WERI-Rb-1 (cell line): ENCODE data around the gene ERGIC1.

Source experiments
- DNase-seq: peaks from one replicate; pipeline ENCODE4 v3.0.0-alpha.2; 2020
- H3K27ac ChIP-seq: fragments of 250-450 bp; sonication (Bioruptor Pico); 2 replicates; pipeline ENCODE4 v1.5.1; 2020; ENCODE audit warnings: mild to moderate bottlenecking, moderate library complexity
- H3K27me3 ChIP-seq: fragments of 250-450 bp; sonication (Bioruptor Pico); 2 replicates; pipeline ENCODE4 v1.5.1; 2021; ENCODE audit warnings: mild to moderate bottlenecking, low read depth, moderate library complexity; ENCODE audit not compliant: insufficient read depth, severe bottlenecking
- H3K36me3 ChIP-seq: fragments of 250-450 bp; sonication (Bioruptor Pico); 2 replicates; pipeline ENCODE4 v1.5.1; 2020; ENCODE audit warnings: mild to moderate bottlenecking, moderate library complexity
- H3K4me3 ChIP-seq: 2 replicates; pipeline ENCODE4 v1.5.1; 2011; ENCODE audit warnings: low read depth, mild to moderate bottlenecking, control low read depth, low read length
- H3K9me3 ChIP-seq: fragments of 250-450 bp; sonication (Bioruptor Pico); 2 replicates; pipeline ENCODE4 v1.5.1; 2021; ENCODE audit warnings: mild to moderate bottlenecking, moderate library complexity; ENCODE audit not compliant: severe bottlenecking
- CTCF ChIP-seq: IDR thresholded peaks from 2 replicates; pipeline ENCODE4 v1.5.1; 2011; ENCODE audit warnings: low read depth, mild to moderate bottlenecking, control low read depth, inconsistent platforms, low read length

The ERGIC1 gene

DNA sequence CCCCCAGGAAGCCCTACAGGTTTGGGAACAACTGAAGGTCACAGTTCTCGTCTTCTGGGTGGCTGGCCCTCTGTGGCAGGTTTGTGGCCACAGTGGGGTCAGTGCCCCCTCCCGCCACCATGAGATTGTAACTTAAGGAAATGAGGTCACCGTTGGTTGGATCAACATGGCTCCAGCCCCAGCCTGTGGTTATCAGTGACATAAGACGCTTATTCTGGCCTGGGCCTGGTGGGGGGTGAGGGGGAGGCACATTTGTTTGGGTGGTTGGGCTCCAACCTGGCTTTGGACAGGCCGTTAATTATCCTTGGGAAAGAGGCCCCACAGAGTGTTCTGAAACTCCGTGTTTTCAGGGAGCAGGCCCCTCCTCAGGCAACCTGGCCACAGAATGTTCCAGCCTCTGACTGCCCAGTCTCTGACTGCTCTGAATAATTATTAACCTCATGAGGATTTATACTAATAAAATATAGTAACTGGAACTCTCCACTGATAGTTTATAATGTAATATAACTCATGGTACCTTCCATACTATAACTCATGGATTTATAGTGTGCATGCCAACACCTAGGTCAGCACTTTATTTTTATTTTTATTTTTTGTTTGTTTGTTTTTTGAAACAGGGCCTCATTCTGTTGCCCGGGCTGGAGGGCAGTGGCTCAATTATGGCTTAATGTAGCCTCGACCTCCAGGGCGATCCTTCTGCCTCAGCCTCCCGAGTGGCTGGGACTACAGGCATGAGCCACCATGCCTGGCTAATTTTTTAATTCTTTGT lies 67.1 kb downstream of the ERGIC1 start:
- no peak for TF ChIP-seq CTCF
- H3K27ac ChIP-seq = peak overlapping the region; percentile 31; the same call in 1 of the 2 replicates
- peak; percentile 72 for DNase-seq
- no peaks in the 10 kb centered on the region for H3K36me3 ChIP-seq
- H3K27me3 ChIP-seq = no peaks in the 10 kb centered on the region
- H3K9me3 ChIP-seq = no peaks in the 10 kb centered on the region
- no peak overlapping the region for H3K4me3 ChIP-seq

GRCh38 chr5:172901788-172902496 lies 67.9 kb downstream of the ERGIC1 start:
- Histone ChIP-seq H3K4me3 (no peak overlapping the region), H3K27ac (no peak overlapping the region), H3K36me3 (no peaks in the 10 kb centered on the region), H3K27me3 (no peaks in the 10 kb centered on the region), H3K9me3 (no peaks in the 10 kb centered on the region)
- DNase-seq = no peak
- TF ChIP-seq CTCF = no peak

DNA sequence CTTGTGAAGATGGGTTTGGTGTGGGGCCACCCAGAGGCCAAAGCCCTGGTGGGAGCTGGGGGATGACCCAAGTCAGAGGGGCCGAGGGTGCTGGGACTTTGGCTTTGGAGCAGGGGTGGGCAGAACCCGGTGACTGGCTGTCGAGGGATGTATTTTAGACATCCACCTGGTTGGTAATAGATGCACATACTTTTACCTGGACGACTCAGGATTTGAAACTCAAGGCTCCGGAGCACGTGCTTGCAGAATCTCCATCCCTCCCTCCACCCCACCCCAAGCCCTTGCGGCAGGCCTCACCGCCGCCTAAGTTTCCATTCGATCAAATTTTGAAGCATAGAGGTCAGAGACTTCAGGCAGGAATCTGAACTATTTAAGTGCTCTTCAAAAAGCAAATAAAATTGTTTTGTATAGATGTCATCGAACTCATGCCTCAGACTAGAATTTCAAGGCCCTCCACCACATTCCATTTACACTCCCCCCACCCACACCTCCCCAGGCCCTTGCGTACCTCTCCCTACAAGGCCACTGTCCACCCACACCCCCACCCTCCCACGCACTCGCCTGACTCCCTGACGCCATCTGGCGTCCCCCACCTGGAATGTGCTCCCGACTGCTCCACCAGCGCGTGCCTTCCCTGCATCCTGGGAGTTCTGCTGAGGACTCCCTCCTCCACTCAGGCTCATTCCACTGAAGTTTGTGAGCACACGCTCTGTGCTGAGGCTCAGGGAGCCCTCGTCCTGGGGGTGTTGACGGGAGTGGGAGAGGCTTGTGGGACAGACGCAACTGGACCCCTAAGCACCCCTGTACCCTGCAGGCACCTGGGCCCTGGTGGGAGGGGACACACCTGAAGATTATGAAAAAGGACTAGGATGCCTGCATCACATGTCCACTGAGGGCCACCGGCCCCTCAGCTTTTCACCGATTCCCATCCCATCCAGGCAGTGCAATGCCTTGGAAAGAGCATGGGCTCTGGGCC lies 68.7 kb downstream of the ERGIC1 start:
- no peaks in the 10 kb centered on the region for H3K36me3 ChIP-seq
- peak; percentile 89 for TF ChIP-seq CTCF
- H3K4me3 ChIP-seq = no peak overlapping the region
- H3K27ac ChIP-seq = no peak overlapping the region
- H3K27me3 ChIP-seq = no peaks in the 10 kb centered on the region
- H3K9me3 ChIP-seq = no peaks in the 10 kb centered on the region
- peak; percentile 74 for DNase-seq

DNA sequence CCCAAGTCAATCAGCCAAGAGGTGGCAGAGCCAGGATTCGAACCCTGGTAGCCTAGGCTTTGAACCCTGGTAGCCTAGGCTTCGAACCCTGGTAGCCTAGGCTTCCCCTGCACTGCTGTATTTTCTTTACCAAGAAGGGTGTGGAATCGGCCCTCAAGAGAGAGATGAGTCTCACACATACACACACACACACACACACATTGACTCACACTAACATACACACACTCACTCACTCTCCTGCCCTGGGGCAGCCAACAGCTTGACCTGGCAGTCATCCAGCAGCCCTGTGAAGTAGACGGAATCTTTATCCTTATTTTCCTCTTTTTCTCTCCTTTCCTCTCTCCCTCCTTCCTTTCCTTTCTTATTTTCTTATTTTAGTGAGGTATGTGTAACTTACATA lies 69.7 kb downstream of the ERGIC1 start:
- H3K27ac ChIP-seq = no peak overlapping the region
- no peaks in the 10 kb centered on the region for H3K36me3 ChIP-seq
- no peak overlapping the region for H3K4me3 ChIP-seq
- TF ChIP-seq CTCF = no peak
- no peaks in the 10 kb centered on the region for H3K9me3 ChIP-seq
- no peak for DNase-seq
- H3K27me3 ChIP-seq = no peaks in the 10 kb centered on the region

- Histone ChIP-seq H3K27me3 (no peaks in the 10 kb centered on the region), H3K4me3 (no peak overlapping the region), H3K36me3 (no peaks in the 10 kb centered on the region), H3K27ac (no peak overlapping the region), H3K9me3 (no peaks in the 10 kb centered on the region)
- no peak for DNase-seq
- TF ChIP-seq CTCF = no peak
Measured at GRCh38 chr5:172904312-172904642, 70.2 kb downstream of the ERGIC1 start.
